NCI-H526 treated with DMSO at 0.1 percent for 48 hours (cell line): ENCODE data around the gene PACSIN2.
"Not testable (repeated sequence)": the region's sequence is repeated elsewhere in the genome, so short reads cannot be mapped to it uniquely, and the experiment has no call there.

Experiments used
- DNase-seq: peaks from one replicate; lab custom pipeline; 2025; lab: John Stamatoyannopoulos, UW

Gene PACSIN2

DNA sequence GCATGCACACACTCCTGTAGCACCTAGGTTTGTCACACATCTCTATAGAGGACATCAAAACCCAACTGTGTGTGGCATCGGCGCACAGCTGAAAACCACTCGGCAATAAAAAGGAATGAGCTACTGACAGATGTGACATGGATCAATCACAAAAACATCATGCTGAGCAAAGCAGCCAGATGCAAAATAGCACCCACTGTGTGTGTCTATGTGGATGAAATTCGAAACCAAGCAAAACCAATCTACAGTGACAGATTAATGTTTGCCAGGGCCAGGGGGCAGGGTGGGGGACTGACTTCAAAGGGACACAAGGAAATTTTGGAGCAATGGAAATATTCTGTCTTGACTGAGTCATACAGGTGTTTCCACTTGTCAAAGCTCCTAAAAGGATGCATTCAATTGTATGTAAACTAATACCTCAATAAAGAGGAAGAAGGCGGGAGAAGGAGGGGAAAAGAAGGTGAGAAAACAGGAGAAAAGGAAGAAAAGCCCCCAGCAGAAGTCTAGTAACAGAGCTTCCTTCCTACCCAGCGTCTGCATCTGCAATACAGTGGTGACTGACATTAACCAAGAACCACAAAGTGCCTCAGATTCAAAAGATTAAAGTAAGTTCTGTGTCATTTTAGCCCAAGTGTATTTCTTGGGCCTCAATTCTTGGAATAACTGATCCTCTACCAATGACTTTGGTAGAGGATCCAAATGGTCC, 49.8 kb downstream of the PACSIN2 start:
- no peak for DNase-seq

DNA sequence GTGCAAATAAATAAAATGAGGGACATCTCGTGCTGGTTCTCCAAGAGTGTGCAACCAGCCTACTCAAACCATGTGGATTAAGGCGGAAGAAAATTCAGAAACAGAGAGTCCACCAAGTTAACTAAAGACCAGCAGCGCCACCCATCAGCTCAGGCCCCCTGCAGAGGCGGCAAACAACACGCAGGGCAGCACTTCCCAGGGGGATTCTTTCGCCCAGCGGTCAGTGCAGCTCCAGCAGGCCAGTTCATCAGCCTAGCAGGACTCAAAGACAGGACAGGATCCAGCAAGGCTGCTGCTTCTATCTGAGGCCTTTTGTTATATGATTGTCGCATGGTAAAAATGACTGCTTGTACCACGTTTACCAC, 51.7 kb downstream of the PACSIN2 start:
- no peak for DNase-seq

DNA sequence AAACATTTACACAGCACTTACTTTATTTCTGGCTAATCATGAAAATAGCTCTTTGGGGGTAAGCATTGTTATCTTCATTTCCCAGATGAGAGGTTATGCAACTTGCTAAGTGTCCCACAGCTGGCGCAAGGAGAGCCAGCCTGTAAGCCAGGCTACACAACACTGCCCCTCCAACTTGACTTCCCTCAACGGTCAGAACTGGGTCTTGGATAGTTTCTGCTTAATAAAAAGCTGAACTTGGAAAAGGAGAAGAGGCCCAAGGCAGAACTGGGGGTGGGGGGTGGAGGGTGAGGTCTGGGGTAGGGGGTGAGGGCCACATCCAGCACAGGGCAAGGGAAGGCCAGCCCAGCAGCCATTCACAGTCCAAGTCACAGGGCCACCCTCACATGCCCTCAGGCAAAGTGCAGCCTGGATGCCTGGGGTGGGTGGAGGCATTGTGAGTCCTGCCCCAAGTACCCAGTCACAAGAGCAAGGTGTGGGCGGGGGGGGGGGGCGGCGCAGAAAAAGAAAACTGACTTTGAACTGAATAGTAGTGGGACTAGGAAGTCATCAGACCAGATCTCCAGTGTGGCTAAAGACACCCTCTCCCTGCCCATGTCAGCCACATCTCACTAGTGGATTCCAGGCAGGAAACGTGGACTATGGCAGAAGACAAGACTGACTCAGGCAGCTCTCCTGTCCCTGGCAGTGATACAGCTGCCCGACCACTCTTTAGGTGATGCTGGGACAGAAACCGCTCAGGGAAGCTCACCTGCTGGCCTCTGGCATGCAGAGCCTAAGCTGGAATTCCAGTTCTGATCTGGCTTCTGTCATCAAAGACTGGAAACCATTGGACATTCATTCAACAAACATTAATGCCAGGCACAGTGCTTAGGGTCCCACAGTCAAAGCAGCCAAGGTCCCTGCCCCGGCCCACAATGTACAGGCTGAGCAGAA, 52.4 kb downstream of the PACSIN2 start:
- DNase-seq: no peak

DNA sequence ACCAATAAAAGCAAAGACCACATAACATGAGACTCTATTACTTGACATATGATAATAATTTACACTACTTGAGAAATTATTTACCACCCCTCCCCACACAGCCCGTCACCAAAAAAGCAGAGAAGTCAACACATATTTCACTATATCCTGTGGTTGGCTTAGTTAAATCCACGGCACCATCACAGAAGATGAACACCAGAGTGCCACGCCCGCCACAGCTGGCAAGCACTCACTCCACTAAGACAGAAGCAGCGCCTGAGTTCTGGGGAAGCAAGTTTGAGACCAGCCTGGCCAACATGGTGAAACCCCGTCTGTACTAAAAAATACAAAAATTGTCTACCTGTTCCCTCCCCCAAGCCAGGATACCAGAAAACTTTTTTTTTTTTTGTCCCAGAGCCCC, 53.1 kb downstream of the PACSIN2 start:
- no peak for DNase-seq

DNA sequence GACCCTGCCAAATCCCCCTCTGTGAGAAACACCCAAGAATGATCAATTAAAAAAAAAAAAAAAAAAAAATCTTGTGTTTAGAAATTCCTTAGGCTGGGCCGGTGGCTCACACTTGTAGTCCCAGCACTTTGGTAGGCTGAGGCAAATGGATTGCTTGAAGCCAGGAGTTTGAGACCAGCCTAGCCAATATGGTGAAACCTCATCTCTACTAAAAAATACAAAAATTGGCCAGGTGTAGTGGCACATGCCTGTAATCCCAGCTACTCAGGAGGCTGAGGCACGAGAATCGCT, 53.6 kb downstream of the PACSIN2 start:
- not testable (repeated sequence) for DNase-seq

DNA sequence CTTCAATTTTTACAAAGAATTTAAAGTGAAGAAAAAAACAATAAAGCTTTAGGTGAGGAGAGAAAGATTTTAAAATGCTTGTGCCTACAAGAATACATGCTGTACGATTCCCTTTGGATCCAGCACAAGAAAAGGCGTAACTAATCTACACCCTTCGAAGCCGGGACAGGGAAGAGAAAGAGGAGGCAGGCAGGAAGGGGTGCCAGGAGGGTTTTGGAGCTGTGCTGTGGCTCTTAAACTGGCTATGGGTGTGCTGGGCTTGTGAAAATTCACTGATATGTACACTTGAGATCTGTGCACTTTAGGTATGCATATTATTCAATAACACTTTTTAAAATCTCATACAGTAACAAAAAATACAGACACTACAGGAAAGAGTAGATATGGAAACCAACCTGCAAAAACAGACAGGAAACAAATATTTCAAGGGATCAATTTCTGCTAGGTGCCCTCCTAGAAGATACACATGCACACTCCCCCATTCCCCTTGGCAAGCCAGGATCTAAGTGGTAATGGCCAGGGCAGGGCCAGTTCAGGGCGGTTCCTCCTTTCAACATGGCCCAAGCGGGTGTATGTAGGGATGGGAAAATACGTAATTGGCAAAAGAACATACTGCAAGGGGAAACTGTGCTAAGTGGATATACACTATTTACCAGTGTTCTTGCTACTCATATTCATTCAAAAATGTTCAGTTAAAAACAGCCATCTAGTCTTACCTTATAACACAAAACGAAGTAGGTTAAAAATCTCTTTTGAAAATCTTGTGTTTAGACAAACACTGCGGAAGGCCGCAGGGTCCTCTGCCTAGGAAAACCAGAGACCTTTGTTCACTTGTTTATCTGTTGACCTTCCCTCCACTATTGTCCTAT, 54.2 kb downstream of the PACSIN2 start:
- DNase-seq: no peak

DNA sequence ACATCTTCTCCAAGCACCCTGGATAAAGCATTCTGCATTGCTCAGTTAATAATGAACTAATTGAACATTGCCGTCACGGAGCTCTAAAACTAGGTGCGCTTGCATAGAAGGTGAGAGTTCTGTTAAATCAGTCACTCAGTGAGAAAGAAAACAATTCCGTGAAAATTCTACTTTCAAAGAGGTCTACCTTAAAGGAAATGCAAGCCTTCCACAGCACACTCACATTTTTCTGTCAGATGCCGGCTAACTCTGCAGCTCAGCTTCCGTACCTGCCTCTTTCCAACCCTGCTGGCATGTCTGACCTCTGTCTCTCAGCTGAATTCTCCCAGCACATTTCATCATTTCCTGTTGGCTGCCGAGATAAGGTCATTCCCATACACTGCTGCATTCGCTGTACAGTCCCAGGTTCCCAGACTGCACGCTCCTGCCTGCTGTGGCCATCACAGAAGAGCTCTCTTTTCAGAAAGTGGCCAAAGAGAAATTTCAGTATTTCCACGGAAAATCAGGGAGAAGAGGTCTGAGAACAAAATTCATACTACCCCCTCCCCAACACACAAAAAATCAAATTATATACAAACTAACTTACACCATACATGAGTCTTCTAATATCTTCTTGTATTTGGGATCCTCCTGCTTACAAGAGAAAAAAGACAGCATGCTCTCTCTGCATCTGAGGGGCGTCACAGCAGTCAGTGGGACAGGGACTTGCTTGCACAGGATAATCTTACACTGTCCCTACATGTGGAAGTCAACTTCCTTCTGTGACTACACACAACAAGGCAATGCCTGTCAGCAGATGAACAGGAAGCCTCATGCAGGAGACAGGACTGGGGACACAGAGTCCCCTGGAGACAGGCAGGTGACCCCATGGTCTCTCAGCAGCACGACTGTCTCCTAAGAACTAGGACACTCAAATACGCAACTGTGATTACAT, 55.1 kb downstream of the PACSIN2 start:
- DNase-seq: no peak

DNA sequence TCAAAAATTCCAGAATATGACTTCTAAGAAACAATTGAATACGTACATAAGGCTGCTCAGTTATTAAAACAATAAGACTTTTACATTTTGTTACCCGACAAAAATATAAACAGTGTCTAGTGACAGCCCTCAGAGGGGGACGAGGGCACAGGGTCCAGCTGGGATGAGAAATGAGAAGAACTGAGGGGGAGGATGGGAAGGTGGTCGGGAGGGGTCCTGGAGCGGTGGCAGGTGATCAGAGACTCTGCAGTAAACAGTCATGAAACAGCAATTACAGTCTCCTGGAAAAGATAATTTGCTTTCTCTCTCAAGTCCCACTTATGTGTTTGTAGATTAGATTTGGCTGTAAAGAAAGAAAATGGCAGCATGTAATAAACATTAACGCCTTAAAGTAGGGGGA, 56.0 kb downstream of the PACSIN2 start:
- no peak for DNase-seq

DNA sequence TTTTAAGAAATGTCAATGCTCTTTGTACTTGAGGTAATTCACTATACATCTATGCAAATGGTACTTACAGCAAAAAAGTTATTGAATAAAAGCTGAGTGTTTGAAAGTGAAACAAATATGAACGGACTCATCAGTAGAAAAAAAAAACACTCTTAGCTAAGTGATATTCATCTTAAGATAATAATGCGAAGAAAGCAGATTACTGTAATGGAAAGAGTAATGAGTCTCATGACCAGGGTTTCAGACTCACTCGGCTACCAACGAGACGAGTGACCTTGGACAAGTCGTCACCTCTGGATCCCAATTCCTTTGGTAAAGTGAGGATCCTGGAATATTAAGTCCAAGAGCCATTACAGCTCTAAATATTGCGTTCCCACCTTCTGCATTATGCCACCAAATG, 57.0 kb downstream of the PACSIN2 start:
- no peak for DNase-seq

DNA sequence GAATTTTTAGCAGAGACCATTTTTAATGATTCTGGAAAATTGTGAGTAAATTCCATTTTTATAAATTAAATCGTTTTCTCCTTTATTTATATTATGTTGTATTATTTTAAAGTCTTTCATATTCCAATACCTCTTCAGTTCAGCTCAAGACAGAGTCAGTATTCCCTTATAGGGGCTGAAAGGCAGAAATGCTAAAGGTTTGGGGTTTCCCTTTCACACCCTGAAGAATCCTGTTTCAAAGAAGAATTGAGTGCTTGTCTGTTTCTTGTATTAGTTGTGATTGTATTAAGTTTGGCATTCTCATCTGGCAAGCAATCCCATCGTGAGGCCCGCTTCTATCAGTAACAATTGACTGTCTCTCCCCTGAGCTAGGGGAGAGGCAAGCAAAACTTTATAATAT, 57.4 kb downstream of the PACSIN2 start:
- DNase-seq: no peak

DNA sequence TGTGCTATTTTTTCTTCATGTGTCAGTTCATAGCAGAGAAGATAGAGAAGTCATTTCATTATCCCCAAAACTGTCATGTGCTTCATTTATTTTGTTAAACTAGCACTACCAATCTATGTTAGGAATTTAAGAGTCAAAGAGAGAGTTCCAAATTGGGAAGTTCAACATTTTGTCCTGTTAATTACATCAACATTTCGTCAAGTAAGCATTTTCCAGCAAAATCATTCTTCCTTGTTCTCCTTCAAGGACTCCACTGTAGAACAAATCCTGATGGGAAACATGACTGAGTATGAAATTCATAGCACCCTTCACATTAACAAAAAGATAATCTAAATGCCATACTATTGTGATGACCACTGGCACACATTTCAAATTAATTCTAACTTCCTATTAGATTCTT, 59.1 kb downstream of the PACSIN2 start:
- no peak for DNase-seq

DNA sequence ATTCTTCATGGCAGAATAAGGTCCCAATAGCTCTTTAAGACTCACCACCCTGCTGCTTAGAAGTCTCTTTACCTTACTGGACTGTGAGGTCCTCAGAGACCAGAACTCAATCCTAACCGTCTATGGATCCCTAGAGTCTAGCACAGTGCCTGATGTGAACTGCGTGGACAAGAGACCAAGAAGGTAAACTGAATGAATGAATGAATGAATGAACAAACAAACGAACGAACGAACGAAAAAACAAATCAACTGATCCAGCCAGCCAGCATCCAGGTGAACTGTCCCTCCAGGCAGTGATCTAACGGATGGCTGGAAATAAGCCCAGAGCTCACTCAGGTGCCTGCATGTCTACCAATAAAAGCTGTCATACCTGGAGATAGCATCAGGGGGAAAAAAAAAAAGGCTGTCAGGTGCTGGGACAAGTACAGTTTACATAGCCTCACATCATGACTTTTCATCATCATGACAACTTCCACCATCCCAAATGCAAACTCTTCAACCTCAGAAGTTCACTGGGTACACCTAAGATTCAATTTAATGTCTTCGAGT, 59.8 kb downstream of the PACSIN2 start:
- no peak for DNase-seq

DNA sequence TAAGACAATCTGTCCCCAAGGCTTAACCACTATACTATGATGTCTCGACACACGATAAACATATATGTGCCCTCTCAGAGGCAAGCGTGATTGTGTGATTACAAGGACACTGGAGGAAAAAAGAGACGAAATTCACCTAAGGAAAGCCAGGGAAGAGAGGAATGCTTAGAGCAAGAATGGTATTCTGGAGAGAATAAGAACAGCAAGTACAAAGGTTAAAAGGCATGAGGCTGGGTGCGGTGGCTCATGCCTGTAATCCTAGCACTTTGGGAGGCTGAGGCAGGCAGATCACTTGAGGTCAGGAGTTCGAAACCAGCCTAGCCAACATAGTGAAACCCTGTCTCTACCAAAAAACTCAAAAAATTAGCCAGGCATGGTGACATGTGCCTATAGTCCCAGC, 61.2 kb downstream of the PACSIN2 start:
- not testable (repeated sequence) for DNase-seq

DNA sequence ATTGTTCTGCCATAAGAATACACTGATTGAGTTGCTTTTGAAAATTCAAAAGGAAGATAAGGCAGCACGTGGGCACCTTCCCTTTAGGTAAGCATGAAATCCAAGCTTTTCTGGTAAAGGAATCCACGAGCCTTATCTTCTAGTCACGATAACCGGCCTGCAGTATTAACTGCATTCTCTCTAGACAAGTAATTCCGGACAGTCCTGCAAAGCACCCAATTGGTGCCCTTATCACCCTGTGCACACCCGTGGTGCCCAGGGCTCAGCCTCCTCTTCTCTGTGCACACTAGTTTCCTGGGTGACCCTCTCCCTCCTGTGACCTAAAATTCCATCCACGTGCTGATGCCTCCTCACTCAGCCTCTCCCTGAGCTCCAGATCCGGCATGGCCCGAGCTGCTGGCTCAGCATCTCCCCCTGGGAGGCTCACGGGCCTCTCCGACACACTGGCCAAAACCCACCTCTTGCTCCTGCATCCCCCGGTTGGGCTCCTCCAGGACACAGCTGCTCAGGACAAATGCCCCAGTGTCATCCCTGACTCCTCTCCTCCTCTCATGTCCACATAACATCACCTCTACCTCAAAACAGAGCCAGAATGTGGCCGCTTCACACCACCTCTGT, 63.7 kb downstream of the PACSIN2 start:
- DNase-seq: no peak

DNA sequence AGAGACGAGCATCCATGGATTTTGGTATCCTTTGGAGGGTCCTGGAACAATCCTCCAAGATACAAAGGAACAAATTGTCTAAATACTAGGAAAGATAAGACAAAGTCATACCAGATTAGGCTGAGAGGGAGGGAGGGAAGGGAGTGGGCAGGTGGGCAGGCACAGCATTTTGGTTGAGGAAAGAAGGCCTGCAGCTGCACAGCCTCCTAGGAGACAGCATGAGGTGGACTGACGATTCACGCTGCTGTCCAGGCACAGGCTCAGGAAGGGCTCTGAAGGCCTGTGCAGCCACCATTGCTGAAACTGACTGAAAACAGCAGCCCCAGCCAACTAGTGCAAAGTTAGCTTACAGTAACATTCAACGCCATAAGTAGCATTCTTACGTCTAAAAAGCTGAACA, 64.7 kb downstream of the PACSIN2 start:
- no peak for DNase-seq

DNA sequence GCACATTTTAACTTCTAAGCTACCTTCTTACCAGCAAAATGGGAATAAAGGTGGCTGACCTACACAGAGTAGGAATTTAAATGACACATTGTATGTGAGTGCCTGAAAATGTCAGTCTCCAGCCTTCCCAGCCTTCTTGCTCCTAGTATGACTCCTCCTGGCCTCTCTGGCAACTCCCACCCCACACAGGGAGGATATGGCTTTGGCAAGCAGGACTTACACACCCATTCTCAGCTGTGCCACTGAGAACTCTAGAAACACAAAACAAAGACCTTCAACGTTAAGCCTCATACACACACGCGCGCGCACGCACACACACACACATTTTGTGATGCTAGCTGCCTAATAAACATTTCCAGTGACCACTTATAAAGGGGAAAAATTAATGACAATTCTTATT, 65.8 kb downstream of the PACSIN2 start:
- no peak for DNase-seq

DNA sequence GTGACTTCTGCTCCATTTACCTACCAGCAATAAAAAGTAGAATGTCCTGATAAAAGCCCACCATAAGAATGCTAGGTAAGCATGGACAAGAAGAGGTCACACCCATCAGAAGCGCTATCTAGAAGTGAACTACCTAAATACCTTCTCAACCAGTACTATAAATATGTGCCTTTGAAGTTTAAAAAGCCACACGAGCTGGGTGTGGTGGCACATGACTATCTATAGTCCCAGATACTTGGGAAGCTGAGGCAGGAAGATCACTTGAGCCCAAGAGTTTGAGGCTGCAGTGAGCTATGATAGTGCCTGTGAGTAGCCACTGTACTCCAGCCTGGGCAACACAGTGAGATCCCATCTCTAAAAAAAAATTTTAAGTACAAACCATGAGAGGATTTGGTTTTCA, 66.7 kb downstream of the PACSIN2 start:
- no peak for DNase-seq

DNA sequence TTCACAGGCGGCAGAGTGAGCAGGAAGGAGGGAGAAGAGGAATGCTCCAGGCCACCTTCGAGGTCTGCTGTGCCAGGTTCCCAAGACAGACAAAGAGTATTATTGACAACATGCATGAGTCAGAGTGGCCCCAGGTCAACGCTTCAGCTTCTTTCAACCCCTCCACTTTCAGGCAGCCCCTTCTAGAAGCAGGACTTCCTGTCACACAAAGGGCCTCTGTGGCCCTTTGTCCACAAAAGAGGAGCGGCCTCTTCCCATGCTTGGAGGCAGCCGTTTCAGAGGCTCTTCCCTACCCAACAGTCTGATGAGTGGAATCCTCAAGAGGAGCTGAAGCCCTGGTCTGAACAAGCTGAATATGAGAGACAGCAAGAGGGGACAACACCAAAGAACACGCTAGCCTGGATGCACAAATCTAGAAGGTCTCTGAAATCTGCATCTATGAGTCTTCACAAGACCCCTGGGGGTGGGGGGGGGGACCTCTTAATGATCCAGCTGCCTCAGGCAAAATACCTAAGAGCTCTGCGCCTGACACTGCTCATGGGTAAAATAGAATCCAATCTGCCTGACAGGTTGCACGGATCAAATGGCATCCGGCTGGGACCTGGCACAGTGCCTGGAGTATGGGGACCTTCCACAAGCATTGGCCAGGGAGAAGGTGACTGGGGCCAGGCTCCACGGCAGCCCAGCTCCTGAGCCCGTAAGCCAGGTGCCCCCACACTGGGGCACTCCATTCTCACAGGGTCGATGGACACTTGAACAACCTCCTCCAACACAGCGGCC, 67.5 kb downstream of the PACSIN2 start:
- no peak for DNase-seq

DNA sequence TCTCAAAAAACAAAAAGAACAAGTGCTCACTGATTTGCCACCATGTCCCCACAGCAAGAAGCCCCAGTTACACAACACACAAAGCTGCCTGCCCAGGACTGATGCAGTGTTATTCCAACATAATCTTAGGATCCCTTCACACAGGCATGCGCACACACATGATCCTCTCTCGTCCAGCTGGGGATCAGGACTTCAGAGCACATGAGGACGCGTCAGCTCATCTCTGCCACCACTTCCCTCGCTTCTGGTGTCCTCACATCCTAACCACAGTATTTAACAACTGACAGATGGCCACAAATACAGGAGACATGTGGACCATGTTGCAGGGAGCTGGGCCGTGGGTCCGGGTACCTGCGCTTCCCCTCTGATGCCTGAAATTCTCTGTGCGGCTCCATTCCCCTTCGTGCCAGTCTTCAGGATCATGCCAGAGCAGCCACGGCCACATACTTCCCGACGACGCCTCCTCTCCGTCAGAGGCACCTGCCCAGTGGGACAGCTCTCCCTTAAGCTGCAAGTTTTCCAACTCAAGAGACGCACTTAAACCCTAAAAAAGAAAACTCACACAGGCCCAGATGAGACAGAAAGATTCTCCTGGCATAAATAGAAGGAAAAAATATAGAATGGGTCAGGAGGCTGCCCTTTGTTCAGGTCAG, 68.3 kb downstream of the PACSIN2 start:
- DNase-seq: no peak

DNA sequence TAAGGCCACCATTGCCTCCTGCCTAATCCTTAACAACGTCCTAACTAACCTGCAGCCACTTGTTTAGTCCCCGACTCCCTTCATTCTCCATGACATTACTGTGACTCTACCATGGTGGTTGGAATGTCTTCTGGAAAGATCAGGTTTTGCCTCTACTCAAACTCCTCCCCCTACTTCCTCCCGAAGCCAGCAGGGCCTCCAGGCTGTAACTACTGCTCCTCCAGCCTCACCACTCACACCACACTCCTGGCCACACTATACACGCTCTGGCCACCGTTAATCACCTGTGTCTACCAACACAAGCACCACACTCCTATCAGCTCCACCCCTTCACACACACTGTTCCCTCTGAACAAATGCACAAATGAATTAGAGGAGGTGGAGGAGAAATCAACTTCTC, 69.2 kb downstream of the PACSIN2 start:
- DNase-seq: no peak
